ENCODE measurements around the gene ADAMTS20.

DNA sequence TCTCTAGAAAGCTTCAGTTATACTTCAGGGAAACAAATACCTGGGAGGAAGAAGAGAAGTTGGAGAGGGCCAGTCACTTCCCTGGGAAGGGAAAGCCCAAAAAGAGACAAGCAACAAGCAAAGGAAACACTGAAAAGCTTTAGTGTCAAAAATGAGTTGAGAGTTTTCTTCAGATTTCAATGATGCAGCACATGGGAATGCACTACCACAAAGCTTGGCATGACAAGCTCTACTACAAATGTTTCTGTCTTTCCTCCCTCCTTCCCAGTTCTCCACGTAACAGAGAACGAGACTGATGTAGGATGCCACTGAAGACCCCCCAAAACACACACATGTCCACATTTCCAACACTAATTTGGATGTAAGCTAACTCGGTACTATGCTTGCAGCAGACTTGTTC lies 26.8 kb upstream of the ADAMTS20 start:
- TF ChIP-seq, protein P1, sequence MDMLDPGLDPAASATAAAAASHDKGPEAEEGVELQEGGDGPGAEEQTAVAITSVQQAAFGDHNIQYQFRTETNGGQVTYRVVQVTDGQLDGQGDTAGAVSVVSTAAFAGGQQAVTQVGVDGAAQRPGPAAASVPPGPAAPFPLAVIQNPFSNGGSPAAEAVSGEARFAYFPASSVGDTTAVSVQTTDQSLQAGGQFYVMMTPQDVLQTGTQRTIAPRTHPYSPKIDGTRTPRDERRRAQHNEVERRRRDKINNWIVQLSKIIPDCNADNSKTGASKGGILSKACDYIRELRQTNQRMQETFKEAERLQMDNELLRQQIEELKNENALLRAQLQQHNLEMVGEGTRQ (IDR thresholded peaks at IDR 0.05; ENCODE audit: borderline replicate concordance, low read depth, low read length): no peak
- TF ChIP-seq BHLHE40 (IDR thresholded peaks at IDR 0.05; ENCODE audit: borderline replicate concordance in 1 of 2, low read depth in 2 of 2, low read length in 1 of 2): no peak
- TF ChIP-seq SP1 (IDR thresholded peaks at IDR 0.05; ENCODE audit: low read depth, low read length): no peak
- TF ChIP-seq EP300 (IDR thresholded peaks at IDR 0.05; ENCODE audit: borderline replicate concordance in 1 of 2, control insufficient read depth in 1 of 2, low read depth in 2 of 2, low read length in 2 of 2): no peak

Measured in GM12878 (cell line).